WTC11 (cell line): ENCODE measurements around the gene SLC38A10. TPM values are rescaled to one million over a fixed set of nuclear protein-coding genes. Genes with fewer than 3 reads are reported as not detected.

Experiments used
- ATAC-seq: fragments of 200-7000 bp; cut with Tn5 transposase; 2 replicates; pipeline ENCODE4 v1.10.0; 2021; ENCODE audit warnings: mild to moderate bottlenecking, moderate library complexity
- CTCF ChIA-PET: fragments of 300-600 bp; sonication (Branson Sonifier 250); formaldehyde crosslinking; loops from one replicate; lab custom pipeline; 2021; ENCODE audit warnings: antibody characterized with exemption; lab: Charles Lee
- POLR2A ChIA-PET: fragments of 350-600 bp; sonication (Branson Sonifier 250); formaldehyde crosslinking; loops from one replicate; lab custom pipeline; 2021; ENCODE audit warnings: antibody characterized with exemption; lab: Charles Lee
- DNase-seq: peaks from one replicate; pipeline ENCODE4 v3.0.0; 2021; ENCODE audit warnings: low spot score
- H3K27ac Mint-ChIP-seq: 2 replicates; pipeline ENCODE4 v1.8.0; 2021; ENCODE audit warnings: mixed read lengths
- H3K27me3 Mint-ChIP-seq: 2 replicates; pipeline ENCODE4 v1.8.0; 2021; ENCODE audit warnings: low read depth, mild to moderate bottlenecking, moderate library complexity, mixed read lengths
- H3K36me3 Mint-ChIP-seq: 2 replicates; pipeline ENCODE4 v1.8.0; 2021; ENCODE audit warnings: mixed read lengths
- H3K4me1 Mint-ChIP-seq: 2 replicates; pipeline ENCODE4 v1.8.0; 2022; ENCODE audit warnings: mixed read lengths
- H3K4me3 Mint-ChIP-seq: 2 replicates; pipeline ENCODE4 v1.8.0; 2021; ENCODE audit warnings: mild to moderate bottlenecking, moderate library complexity, mixed read lengths
- H3K9me3 Mint-ChIP-seq: 2 replicates; pipeline ENCODE4 v1.8.0; 2021; ENCODE audit warnings: mixed read lengths
- AFF4 ChIP-seq: sonication (generic); formaldehyde crosslinking; IDR thresholded peaks from 2 replicates; pipeline ENCODE4 v1.8.1; 2023; ENCODE audit warnings: mild to moderate bottlenecking, missing genetic modification reagents, borderline replicate concordance
- ATF2 ChIP-seq: sonication (generic); formaldehyde crosslinking; IDR thresholded peaks from 2 replicates; pipeline ENCODE4 v1.8.1; 2022; ENCODE audit warnings: low read depth, missing genetic modification reagents, borderline replicate concordance
- CREB1 ChIP-seq: sonication (generic); formaldehyde crosslinking; IDR thresholded peaks from 2 replicates; pipeline ENCODE4 v1.8.0; 2023; ENCODE audit warnings: mild to moderate bottlenecking, missing genetic modification reagents
- E2F4 ChIP-seq: sonication (generic); formaldehyde crosslinking; IDR thresholded peaks from 2 replicates; pipeline ENCODE4 v1.8.1; 2022; ENCODE audit warnings: low read depth, mild to moderate bottlenecking, moderate library complexity, missing genetic modification reagents, borderline replicate concordance
- ELF4 ChIP-seq: sonication (generic); formaldehyde crosslinking; IDR thresholded peaks from 2 replicates; pipeline ENCODE4 v1.8.1; 2022; ENCODE audit warnings: low read depth, mild to moderate bottlenecking, moderate library complexity, missing genetic modification reagents
- JAZF1 ChIP-seq: fragments of 250-450 bp; sonication (Bioruptor Pico); IDR thresholded peaks from 2 replicates; pipeline ENCODE4 v1.9.0; 2021; ENCODE audit warnings: moderate library complexity, mild to moderate bottlenecking, inconsistent platforms
- NFE2L1 ChIP-seq: sonication (generic); formaldehyde crosslinking; IDR thresholded peaks from 2 replicates; pipeline ENCODE4 v1.8.1; 2023; ENCODE audit warnings: missing genetic modification reagents
- NR2C2 ChIP-seq: sonication (generic); formaldehyde crosslinking; IDR thresholded peaks from 2 replicates; pipeline ENCODE4 v1.8.0; 2022; ENCODE audit warnings: mild to moderate bottlenecking, missing genetic modification reagents
- PREB ChIP-seq: sonication (generic); formaldehyde crosslinking; IDR thresholded peaks from 2 replicates; pipeline ENCODE4 v1.8.1; 2022; ENCODE audit warnings: mild to moderate bottlenecking, missing genetic modification reagents, moderate library complexity, borderline replicate concordance
- TEAD1 ChIP-seq: sonication (generic); formaldehyde crosslinking; IDR thresholded peaks from 2 replicates; pipeline ENCODE4 v1.8.0; 2022; ENCODE audit warnings: mild to moderate bottlenecking, missing genetic modification reagents
- ZNF138 ChIP-seq: sonication (generic); formaldehyde crosslinking; conservative IDR thresholded peaks from 2 replicates; pipeline ENCODE4 v1.8.1; 2022; ENCODE audit warnings: mild to moderate bottlenecking, moderate library complexity, missing genetic modification reagents
- ZNF263 ChIP-seq: sonication (generic); formaldehyde crosslinking; IDR thresholded peaks from 2 replicates; pipeline ENCODE4 v1.8.1; 2022; ENCODE audit warnings: low read depth, mild to moderate bottlenecking, moderate library complexity, missing genetic modification reagents
- total RNA-seq: library from RNA; stranded (reverse); gene quantifications from 3 replicates; pipeline ENCODE4 v1.2.3, GENCODE V29; 2021
- TF ChIP-seq, protein P1 (sequence below): fragments of 200-600 bp; IDR thresholded peaks from 2 replicates; pipeline ENCODE4 v1.8.0; 2022; ENCODE audit warnings: antibody characterized with exemption
- TF ChIP-seq, protein P2 (sequence below): sonication (generic); formaldehyde crosslinking; IDR thresholded peaks from 2 replicates; pipeline ENCODE4 v1.8.0; 2022; ENCODE audit warnings: mild to moderate bottlenecking, missing genetic modification reagents
- TF ChIP-seq, protein P3 (sequence below): sonication (generic); formaldehyde crosslinking; IDR thresholded peaks from 2 replicates; pipeline ENCODE4 v1.8.1; 2023; ENCODE audit warnings: mild to moderate bottlenecking, missing genetic modification reagents, moderate library complexity
- TF ChIP-seq, protein P4 (sequence below): sonication (generic); formaldehyde crosslinking; IDR thresholded peaks from 2 replicates; pipeline ENCODE4 v1.8.0; 2023; ENCODE audit warnings: missing genetic modification reagents, mild to moderate bottlenecking, borderline replicate concordance

Gene SLC38A10
- total RNA-seq, 1 experiment from 2014 or later = 47.0 TPM

DNA sequence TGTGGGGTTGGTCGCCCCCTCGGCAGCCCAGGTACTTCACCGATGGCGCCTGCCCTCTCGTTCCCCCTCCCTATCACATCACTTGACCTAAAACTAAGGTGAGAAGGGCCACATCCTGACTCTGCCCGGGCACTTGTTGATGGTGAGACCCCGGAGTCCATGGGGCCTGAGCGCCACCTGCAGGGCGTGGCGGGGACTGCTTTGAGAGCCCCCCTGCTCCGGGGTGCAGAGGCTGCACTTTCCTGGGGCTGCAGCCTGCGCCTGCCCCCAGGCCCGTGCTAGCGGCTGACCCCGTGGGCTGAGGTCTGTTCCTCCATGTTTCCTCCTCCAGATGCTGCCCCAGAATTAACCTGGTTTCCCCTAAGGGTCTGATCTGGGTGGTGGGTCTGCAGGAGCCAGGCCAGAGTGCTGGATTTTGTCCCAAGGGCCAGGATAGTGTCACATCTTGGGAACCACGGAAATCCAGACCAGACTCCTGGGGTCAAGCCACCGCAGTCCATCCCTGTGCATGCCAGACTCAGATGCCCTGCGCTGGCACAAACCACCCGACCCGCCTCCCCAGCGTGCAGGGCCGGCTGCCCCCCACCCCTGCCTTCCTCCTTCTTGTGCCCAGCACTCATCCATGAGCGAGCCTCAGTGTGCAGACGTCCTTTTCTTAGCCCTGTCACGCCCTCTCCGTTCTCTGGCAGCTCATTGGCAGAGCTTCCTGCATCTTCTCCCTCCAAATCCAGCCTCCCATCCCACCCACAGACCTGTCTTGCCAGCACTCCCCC is 53.3 kb downstream of the SLC38A10 start:
- TF ChIP-seq, protein P1, sequence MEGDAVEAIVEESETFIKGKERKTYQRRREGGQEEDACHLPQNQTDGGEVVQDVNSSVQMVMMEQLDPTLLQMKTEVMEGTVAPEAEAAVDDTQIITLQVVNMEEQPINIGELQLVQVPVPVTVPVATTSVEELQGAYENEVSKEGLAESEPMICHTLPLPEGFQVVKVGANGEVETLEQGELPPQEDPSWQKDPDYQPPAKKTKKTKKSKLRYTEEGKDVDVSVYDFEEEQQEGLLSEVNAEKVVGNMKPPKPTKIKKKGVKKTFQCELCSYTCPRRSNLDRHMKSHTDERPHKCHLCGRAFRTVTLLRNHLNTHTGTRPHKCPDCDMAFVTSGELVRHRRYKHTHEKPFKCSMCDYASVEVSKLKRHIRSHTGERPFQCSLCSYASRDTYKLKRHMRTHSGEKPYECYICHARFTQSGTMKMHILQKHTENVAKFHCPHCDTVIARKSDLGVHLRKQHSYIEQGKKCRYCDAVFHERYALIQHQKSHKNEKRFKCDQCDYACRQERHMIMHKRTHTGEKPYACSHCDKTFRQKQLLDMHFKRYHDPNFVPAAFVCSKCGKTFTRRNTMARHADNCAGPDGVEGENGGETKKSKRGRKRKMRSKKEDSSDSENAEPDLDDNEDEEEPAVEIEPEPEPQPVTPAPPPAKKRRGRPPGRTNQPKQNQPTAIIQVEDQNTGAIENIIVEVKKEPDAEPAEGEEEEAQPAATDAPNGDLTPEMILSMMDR = peak; percentile 78
- TF ChIP-seq ZNF138 (CRISPR knock-in tag) = no peak
- TF ChIP-seq, protein P2, sequence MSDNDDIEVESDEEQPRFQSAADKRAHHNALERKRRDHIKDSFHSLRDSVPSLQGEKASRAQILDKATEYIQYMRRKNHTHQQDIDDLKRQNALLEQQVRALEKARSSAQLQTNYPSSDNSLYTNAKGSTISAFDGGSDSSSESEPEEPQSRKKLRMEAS (CRISPR knock-in tag) = peak; percentile 49; the same call in 1 of the 2 replicates
- TF ChIP-seq NR2C2 (CRISPR knock-in tag) = no peak
- TF ChIP-seq NFE2L1 = no peak
- TF ChIP-seq, protein P3, sequence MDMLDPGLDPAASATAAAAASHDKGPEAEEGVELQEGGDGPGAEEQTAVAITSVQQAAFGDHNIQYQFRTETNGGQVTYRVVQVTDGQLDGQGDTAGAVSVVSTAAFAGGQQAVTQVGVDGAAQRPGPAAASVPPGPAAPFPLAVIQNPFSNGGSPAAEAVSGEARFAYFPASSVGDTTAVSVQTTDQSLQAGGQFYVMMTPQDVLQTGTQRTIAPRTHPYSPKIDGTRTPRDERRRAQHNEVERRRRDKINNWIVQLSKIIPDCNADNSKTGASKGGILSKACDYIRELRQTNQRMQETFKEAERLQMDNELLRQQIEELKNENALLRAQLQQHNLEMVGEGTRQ (CRISPR knock-in tag) = 0 out of 2 replicates have a peak, but pooled peaks have one; percentile 9
- TF ChIP-seq TEAD1 (CRISPR knock-in tag) = 0 out of 2 replicates have a peak, but pooled peaks have one; percentile 32
- TF ChIP-seq, protein P4, sequence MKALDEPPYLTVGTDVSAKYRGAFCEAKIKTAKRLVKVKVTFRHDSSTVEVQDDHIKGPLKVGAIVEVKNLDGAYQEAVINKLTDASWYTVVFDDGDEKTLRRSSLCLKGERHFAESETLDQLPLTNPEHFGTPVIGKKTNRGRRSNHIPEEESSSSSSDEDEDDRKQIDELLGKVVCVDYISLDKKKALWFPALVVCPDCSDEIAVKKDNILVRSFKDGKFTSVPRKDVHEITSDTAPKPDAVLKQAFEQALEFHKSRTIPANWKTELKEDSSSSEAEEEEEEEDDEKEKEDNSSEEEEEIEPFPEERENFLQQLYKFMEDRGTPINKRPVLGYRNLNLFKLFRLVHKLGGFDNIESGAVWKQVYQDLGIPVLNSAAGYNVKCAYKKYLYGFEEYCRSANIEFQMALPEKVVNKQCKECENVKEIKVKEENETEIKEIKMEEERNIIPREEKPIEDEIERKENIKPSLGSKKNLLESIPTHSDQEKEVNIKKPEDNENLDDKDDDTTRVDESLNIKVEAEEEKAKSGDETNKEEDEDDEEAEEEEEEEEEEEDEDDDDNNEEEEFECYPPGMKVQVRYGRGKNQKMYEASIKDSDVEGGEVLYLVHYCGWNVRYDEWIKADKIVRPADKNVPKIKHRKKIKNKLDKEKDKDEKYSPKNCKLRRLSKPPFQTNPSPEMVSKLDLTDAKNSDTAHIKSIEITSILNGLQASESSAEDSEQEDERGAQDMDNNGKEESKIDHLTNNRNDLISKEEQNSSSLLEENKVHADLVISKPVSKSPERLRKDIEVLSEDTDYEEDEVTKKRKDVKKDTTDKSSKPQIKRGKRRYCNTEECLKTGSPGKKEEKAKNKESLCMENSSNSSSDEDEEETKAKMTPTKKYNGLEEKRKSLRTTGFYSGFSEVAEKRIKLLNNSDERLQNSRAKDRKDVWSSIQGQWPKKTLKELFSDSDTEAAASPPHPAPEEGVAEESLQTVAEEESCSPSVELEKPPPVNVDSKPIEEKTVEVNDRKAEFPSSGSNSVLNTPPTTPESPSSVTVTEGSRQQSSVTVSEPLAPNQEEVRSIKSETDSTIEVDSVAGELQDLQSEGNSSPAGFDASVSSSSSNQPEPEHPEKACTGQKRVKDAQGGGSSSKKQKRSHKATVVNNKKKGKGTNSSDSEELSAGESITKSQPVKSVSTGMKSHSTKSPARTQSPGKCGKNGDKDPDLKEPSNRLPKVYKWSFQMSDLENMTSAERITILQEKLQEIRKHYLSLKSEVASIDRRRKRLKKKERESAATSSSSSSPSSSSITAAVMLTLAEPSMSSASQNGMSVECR (CRISPR knock-in tag) = peak; percentile 48; the same call in 1 of the 2 replicates
- H3K4me3 Mint-ChIP-seq = peak overlapping the region; percentile 90; the same call in 1 of the 2 replicates
- no peaks in the 10 kb centered on the region for H3K27me3 Mint-ChIP-seq
- DNase-seq (peak; percentile 87), ATAC-seq (peak; percentile 39)
- H3K9me3 Mint-ChIP-seq = no peaks in the 10 kb centered on the region
- H3K27ac Mint-ChIP-seq = peak overlapping the region; percentile 45; the same call in 1 of the 2 replicates
- H3K4me1 Mint-ChIP-seq = peaks cover 27% of the 10 kb centered on the region
- ChIA-PET CTCF (interaction anchor here (0.8 to 2.8 kb wide), 3 partner anchors 17 to 243 kb away, joined by 3 to 7 read pairs (median 6); no protein-coding TSS in a partner anchor), POLR2A (interaction anchor here (0.5 kb wide), 1 partner anchor 266 kb away, joined by 4 read pairs; no protein-coding TSS in a partner anchor)
- H3K36me3 Mint-ChIP-seq = no peaks in the 10 kb centered on the region

DNA sequence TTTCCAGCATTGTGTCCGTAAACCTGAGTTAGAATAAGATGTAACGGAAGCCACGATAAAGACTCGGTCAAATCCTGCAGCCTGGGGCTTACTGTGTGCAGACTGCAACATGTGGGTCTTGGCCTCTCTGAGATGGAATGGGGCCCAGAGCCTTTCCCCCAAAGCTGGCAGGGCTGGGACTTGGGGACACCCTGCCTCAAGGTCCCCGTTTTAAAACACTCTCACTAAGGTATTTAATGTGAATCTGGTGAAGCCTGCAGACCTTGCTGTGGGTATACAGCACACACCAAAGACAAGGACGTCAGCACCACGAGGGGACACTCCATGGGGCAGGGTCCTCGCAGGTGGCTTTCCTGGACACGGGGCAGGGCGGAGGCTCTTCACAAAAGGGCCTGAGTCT is 53.9 kb downstream of the SLC38A10 start:
- no peaks in the 10 kb centered on the region for H3K9me3 Mint-ChIP-seq
- no peaks in the 10 kb centered on the region for H3K27me3 Mint-ChIP-seq
- H3K36me3 Mint-ChIP-seq = no peaks in the 10 kb centered on the region
- CTCF ChIA-PET = interaction anchor here (2.8 kb wide), 1 partner anchor 17 kb away, joined by 6 read pairs; no protein-coding TSS in a partner anchor
- H3K4me1 Mint-ChIP-seq = peaks cover 27% of the 10 kb centered on the region
- DNase-seq (no peak), ATAC-seq (no peak)
- H3K27ac Mint-ChIP-seq = peak overlapping the region; percentile 63; the same call in 1 of the 2 replicates
- POLR2A ChIA-PET = no interaction called here
- H3K4me3 Mint-ChIP-seq = peak overlapping the region; percentile 90
- TF ChIP-seq AFF4 (no peak), CREB1 (no peak), ZNF263 (CRISPR knock-in tag) (no peak), PREB (CRISPR knock-in tag) (no peak), JAZF1 (CRISPR knock-in tag) (no peak), ATF2 (no peak), ELF4 (CRISPR knock-in tag) (no peak), E2F4 (CRISPR knock-in tag) (no peak)
